DMS153 treated with DMSO at 0.1 percent for 48 hours (cell line): ENCODE data around the gene RAP1GAP.
"Not testable (repeated sequence)": the region's sequence is repeated elsewhere in the genome, so short reads cannot be mapped to it uniquely, and the experiment has no call there.

Source experiments
- DNase-seq: peaks from one replicate; lab custom pipeline; 2025; ENCODE audit not compliant: unreplicated experiment; lab: John Stamatoyannopoulos, UW

The RAP1GAP gene

GRCh38 chr1:21644906-21645305, 24.3 kb downstream of the RAP1GAP start:
- DNase-seq = no peak

GRCh38 chr1:21644348-21644747, 24.8 kb downstream of the RAP1GAP start:
- no peak for DNase-seq

GRCh38 chr1:21643624-21644023, 25.5 kb downstream of the RAP1GAP start:
- DNase-seq = no peak

GRCh38 chr1:21641967-21642739, 27.0 kb downstream of the RAP1GAP start:
- no peak for DNase-seq

GRCh38 chr1:21641537-21641936, 27.6 kb downstream of the RAP1GAP start:
- no peak for DNase-seq

GRCh38 chr1:21641076-21641475, 28.1 kb downstream of the RAP1GAP start:
- no peak for DNase-seq

GRCh38 chr1:21640653-21641052, 28.5 kb downstream of the RAP1GAP start:
- no peak for DNase-seq

- DNase-seq = no peak
Measured at GRCh38 chr1:21639594-21640041, 29.5 kb downstream of the RAP1GAP start.

- no peak for DNase-seq
Measured at GRCh38 chr1:21638531-21639341, 30.4 kb downstream of the RAP1GAP start.

GRCh38 chr1:21637514-21637913, 31.6 kb downstream of the RAP1GAP start:
- no peak for DNase-seq

GRCh38 chr1:21636029-21636428, 33.1 kb downstream of the RAP1GAP start:
- DNase-seq = no peak

GRCh38 chr1:21634806-21635535, 34.2 kb downstream of the RAP1GAP start:
- no peak for DNase-seq

GRCh38 chr1:21633992-21634805, 35.0 kb downstream of the RAP1GAP start:
- no peak for DNase-seq

- no peak for DNase-seq
Measured at GRCh38 chr1:21633141-21633755, 35.9 kb downstream of the RAP1GAP start.

- DNase-seq = peak; percentile 85
Measured at GRCh38 chr1:21631944-21632887, 36.9 kb downstream of the RAP1GAP start.

- not testable (repeated sequence) for DNase-seq
Measured at GRCh38 chr1:21631590-21631943, 37.6 kb downstream of the RAP1GAP start.

- no peak for DNase-seq
Measured at GRCh38 chr1:21630571-21631343, 38.4 kb downstream of the RAP1GAP start.

- no peak for DNase-seq
Measured at GRCh38 chr1:21629971-21630370, 39.2 kb downstream of the RAP1GAP start.
